MCF 10A (cell line): ENCODE data around the gene LRMDA. TPM values are rescaled to one million over a fixed set of nuclear protein-coding genes. Genes with fewer than 3 reads are reported as not detected.

ENCODE experiments used
- BruUV-seq: library from RNA; stranded (reverse); fragments of 400-500 nt; replicated peaks from 2 replicates; lab custom pipeline; 2021; lab: Mats Ljungman, UMichigan
- CTCF ChIA-PET: fragments of 300-600 bp; sonication (Branson Sonifier 250); formaldehyde crosslinking; extraction: SDS; loops from one replicate; lab custom pipeline; 2021; ENCODE audit warnings: antibody characterized with exemption, inconsistent platforms; lab: Yijun Ruan, JAX
- POLR2A ChIA-PET: fragments of 300-600, 350-650 bp; sonication (Branson Sonifier 250); formaldehyde crosslinking; extraction: SDS; loops from one replicate; lab custom pipeline; 2020; ENCODE audit warnings: antibody characterized with exemption, inconsistent platforms; lab: Yijun Ruan, JAX
- DNase-seq: peaks from one replicate; pipeline ENCODE4 v3.0.0-alpha.2; 2018; ENCODE audit not compliant: unreplicated experiment
- H3K27ac Mint-ChIP-seq: one replicate; pipeline ENCODE4 v1.8.0; 2022; ENCODE audit warnings: mild to moderate bottlenecking, low read depth, mixed read lengths; ENCODE audit not compliant: unreplicated experiment
- H3K27me3 Mint-ChIP-seq: one replicate; pipeline ENCODE4 v1.8.0; 2022; ENCODE audit warnings: mixed read lengths; ENCODE audit not compliant: insufficient read depth, unreplicated experiment
- H3K36me3 Mint-ChIP-seq: one replicate; pipeline ENCODE4 v1.8.0; 2022; ENCODE audit warnings: mild to moderate bottlenecking, moderate library complexity, mixed read lengths; ENCODE audit not compliant: insufficient read depth, unreplicated experiment
- H3K4me1 Mint-ChIP-seq: one replicate; pipeline ENCODE4 v1.8.0; 2022; ENCODE audit warnings: mixed read lengths; ENCODE audit not compliant: insufficient read depth, unreplicated experiment
- H3K4me3 Mint-ChIP-seq: one replicate; pipeline ENCODE4 v1.8.0; 2022; ENCODE audit warnings: mild to moderate bottlenecking, moderate library complexity, mixed read lengths; ENCODE audit not compliant: unreplicated experiment
- H3K9me3 Mint-ChIP-seq: one replicate; pipeline ENCODE4 v1.8.0; 2022; ENCODE audit warnings: mixed read lengths; ENCODE audit not compliant: unreplicated experiment
- intact Hi-C: fragments of 100-400 bp; cut with micrococcal nuclease; formaldehyde crosslinking; loops from 2 replicates; pipeline ENCODE4 v1.14.1; 2022
- total RNA-seq: library from RNA; stranded (reverse); gene quantifications from 2 replicates; pipeline ENCODE4 v1.2.3, GENCODE V29; 2022
- TF ChIP-seq, protein P1 (sequence below): fragments of 200-600 bp; IDR thresholded peaks from one replicate; pipeline ENCODE4 v1.8.0; 2022; ENCODE audit warnings: antibody characterized with exemption, mild to moderate bottlenecking; ENCODE audit not compliant: unreplicated experiment

The LRMDA gene
- total RNA-seq, 1 experiment from 2014 or later, result not detected

- CTCF ChIA-PET, result interaction anchor here (0.6 to 1.6 kb wide), 2 partner anchors 13 to 86 kb away, joined by 3 to 4 read pairs; no protein-coding TSS in a partner anchor
- Mint-ChIP-seq H3K9me3 (no peaks in the 10 kb centered on the region), H3K4me1 (peaks cover 6% of the 10 kb centered on the region), H3K27ac (no peak overlapping the region), H3K4me3 (no peak overlapping the region), H3K27me3 (no peaks in the 10 kb centered on the region), H3K36me3 (no peaks in the 10 kb centered on the region)
- TF ChIP-seq, protein P1, sequence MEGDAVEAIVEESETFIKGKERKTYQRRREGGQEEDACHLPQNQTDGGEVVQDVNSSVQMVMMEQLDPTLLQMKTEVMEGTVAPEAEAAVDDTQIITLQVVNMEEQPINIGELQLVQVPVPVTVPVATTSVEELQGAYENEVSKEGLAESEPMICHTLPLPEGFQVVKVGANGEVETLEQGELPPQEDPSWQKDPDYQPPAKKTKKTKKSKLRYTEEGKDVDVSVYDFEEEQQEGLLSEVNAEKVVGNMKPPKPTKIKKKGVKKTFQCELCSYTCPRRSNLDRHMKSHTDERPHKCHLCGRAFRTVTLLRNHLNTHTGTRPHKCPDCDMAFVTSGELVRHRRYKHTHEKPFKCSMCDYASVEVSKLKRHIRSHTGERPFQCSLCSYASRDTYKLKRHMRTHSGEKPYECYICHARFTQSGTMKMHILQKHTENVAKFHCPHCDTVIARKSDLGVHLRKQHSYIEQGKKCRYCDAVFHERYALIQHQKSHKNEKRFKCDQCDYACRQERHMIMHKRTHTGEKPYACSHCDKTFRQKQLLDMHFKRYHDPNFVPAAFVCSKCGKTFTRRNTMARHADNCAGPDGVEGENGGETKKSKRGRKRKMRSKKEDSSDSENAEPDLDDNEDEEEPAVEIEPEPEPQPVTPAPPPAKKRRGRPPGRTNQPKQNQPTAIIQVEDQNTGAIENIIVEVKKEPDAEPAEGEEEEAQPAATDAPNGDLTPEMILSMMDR, result no peak
- POLR2A ChIA-PET, result interaction anchor here (0.9 to 1.0 kb wide), 2 partner anchors 10 to 17 kb away, joined by 3 read pairs; no protein-coding TSS in a partner anchor
- no TSS peak for BruUV-seq
- DNase-seq, result no peak
- intact Hi-C loops, result no loop called here
Measured at GRCh38 chr10:75451831-75452230, 20.4 kb downstream of the LRMDA start.

DNA sequence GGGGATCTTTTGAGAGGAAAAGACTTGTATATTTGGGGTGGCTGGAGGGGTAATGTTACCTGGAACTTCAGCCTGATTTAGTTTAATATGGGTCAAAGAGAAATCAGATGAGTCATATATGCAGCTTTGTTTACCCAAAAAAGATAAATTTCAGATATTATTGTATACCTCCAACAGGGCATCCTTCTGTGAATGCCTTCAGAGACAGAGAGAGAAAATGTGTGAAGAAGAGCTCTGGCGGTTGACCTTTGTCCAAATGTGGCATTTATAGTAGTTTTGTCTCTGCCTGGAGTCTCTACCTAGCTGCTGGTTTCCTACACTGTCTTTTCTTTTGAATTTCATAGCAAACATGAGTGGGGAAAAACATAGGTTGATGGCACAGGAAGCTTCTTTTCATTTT lies 21.6 kb downstream of the LRMDA start:
- Mint-ChIP-seq H3K27me3 (no peaks in the 10 kb centered on the region), H3K4me3 (no peak overlapping the region), H3K27ac (no peak overlapping the region), H3K4me1 (peaks cover 5% of the 10 kb centered on the region), H3K36me3 (no peaks in the 10 kb centered on the region), H3K9me3 (no peaks in the 10 kb centered on the region)
- ChIA-PET CTCF (interaction anchor here (0.7 kb wide), 1 partner anchor 30 kb away, joined by 5 read pairs; no protein-coding TSS in a partner anchor), POLR2A (interaction anchor here (0.8 kb wide), 1 partner anchor 8 kb away, joined by 3 read pairs; no protein-coding TSS in a partner anchor)
- TF ChIP-seq, protein P1, result no peak
- DNase-seq, result no peak
- intact Hi-C loops, result no loop called here
- no TSS peak for BruUV-seq

- Mint-ChIP-seq H3K4me3 (no peak overlapping the region), H3K36me3 (no peaks in the 10 kb centered on the region), H3K4me1 (no peaks in the 10 kb centered on the region), H3K9me3 (no peaks in the 10 kb centered on the region), H3K27me3 (no peaks in the 10 kb centered on the region), H3K27ac (no peak overlapping the region)
- CTCF ChIA-PET, result no interaction called here
- intact Hi-C loops, result no loop called here
- DNase-seq, result no peak
- no TSS peak for BruUV-seq
- TF ChIP-seq, protein P1, result no peak
- POLR2A ChIA-PET, result no interaction called here
Measured at GRCh38 chr10:75456122-75456521, 24.7 kb downstream of the LRMDA start.

- H3K27me3 Mint-ChIP-seq, result no peaks in the 10 kb centered on the region
- ChIA-PET CTCF (no interaction called here), POLR2A (no interaction called here)
- no peak overlapping the region for H3K4me3 Mint-ChIP-seq
- DNase-seq, result no peak
- intact Hi-C loops, result no loop called here
- TF ChIP-seq, protein P1, result no peak
- H3K4me1 Mint-ChIP-seq, result no peaks in the 10 kb centered on the region
- H3K27ac Mint-ChIP-seq, result no peak overlapping the region
- no TSS peak for BruUV-seq
- H3K36me3 Mint-ChIP-seq, result no peaks in the 10 kb centered on the region
- no peaks in the 10 kb centered on the region for H3K9me3 Mint-ChIP-seq
Measured at GRCh38 chr10:75460059-75460458, 28.6 kb downstream of the LRMDA start.
